ENCODE measurements around the gene SPOCK1. TPM values are rescaled to one million over a fixed set of nuclear protein-coding genes. Genes with fewer than 3 reads are reported as not detected.

The SPOCK1 gene
- total and polyA plus RNA-seq, 2 experiments from 2014 or later = 8.2 to 10.5 TPM

DNA sequence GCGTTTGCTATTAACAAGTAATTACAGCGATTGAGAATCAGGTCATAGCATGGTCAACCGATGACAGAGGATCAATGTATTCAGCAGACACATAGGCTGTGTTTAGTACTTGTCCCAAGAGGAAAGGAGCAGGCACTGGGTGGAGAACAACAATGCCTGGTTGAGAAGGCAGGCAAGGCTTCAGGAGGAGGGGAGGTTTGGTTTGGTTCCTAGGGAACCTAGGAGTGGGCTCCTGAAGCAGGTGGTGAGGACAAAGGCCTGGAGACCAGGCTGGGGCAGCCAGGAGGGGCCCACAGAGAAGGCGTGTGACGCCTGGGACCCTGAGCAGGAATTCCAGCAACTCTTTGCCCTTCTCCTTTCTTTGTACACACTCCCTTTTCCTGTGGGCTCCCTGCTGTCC, 195.6 kb downstream of the SPOCK1 start (continued):
- TF ChIP-seq, protein P1, sequence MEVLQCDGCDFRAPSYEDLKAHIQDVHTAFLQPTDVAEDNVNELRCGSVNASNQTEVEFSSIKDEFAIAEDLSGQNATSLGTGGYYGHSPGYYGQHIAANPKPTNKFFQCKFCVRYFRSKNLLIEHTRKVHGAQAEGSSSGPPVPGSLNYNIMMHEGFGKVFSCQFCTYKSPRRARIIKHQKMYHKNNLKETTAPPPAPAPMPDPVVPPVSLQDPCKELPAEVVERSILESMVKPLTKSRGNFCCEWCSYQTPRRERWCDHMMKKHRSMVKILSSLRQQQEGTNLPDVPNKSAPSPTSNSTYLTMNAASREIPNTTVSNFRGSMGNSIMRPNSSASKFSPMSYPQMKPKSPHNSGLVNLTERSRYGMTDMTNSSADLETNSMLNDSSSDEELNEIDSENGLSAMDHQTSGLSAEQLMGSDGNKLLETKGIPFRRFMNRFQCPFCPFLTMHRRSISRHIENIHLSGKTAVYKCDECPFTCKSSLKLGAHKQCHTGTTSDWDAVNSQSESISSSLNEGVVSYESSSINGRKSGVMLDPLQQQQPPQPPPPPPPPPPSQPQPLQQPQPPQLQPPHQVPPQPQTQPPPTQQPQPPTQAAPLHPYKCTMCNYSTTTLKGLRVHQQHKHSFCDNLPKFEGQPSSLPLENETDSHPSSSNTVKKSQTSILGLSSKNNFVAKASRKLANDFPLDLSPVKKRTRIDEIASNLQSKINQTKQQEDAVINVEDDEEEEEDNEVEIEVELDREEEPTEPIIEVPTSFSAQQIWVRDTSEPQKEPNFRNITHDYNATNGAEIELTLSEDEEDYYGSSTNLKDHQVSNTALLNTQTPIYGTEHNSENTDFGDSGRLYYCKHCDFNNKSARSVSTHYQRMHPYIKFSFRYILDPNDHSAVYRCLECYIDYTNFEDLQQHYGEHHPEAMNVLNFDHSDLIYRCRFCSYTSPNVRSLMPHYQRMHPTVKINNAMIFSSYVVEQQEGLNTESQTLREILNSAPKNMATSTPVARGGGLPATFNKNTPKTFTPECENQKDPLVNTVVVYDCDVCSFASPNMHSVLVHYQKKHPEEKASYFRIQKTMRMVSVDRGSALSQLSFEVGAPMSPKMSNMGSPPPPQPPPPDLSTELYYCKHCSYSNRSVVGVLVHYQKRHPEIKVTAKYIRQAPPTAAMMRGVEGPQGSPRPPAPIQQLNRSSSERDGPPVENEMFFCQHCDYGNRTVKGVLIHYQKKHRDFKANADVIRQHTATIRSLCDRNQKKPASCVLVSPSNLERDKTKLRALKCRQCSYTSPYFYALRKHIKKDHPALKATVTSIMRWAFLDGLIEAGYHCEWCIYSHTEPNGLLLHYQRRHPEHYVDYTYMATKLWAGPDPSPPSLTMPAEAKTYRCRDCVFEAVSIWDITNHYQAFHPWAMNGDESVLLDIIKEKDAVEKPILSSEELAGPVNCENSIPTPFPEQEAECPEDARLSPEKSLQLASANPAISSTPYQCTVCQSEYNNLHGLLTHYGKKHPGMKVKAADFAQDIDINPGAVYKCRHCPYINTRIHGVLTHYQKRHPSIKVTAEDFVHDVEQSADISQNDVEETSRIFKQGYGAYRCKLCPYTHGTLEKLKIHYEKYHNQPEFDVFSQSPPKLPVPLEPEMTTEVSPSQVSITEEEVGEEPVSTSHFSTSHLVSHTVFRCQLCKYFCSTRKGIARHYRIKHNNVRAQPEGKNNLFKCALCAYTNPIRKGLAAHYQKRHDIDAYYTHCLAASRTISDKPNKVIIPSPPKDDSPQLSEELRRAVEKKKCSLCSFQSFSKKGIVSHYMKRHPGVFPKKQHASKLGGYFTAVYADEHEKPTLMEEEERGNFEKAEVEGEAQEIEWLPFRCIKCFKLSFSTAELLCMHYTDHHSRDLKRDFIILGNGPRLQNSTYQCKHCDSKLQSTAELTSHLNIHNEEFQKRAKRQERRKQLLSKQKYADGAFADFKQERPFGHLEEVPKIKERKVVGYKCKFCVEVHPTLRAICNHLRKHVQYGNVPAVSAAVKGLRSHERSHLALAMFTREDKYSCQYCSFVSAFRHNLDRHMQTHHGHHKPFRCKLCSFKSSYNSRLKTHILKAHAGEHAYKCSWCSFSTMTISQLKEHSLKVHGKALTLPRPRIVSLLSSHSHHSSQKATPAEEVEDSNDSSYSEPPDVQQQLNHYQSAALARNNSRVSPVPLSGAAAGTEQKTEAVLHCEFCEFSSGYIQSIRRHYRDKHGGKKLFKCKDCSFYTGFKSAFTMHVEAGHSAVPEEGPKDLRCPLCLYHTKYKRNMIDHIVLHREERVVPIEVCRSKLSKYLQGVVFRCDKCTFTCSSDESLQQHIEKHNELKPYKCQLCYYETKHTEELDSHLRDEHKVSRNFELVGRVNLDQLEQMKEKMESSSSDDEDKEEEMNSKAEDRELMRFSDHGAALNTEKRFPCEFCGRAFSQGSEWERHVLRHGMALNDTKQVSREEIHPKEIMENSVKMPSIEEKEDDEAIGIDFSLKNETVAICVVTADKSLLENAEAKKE (CRISPR knock-in tag; IDR thresholded peaks at IDR 0.05) = no peak

DNA sequence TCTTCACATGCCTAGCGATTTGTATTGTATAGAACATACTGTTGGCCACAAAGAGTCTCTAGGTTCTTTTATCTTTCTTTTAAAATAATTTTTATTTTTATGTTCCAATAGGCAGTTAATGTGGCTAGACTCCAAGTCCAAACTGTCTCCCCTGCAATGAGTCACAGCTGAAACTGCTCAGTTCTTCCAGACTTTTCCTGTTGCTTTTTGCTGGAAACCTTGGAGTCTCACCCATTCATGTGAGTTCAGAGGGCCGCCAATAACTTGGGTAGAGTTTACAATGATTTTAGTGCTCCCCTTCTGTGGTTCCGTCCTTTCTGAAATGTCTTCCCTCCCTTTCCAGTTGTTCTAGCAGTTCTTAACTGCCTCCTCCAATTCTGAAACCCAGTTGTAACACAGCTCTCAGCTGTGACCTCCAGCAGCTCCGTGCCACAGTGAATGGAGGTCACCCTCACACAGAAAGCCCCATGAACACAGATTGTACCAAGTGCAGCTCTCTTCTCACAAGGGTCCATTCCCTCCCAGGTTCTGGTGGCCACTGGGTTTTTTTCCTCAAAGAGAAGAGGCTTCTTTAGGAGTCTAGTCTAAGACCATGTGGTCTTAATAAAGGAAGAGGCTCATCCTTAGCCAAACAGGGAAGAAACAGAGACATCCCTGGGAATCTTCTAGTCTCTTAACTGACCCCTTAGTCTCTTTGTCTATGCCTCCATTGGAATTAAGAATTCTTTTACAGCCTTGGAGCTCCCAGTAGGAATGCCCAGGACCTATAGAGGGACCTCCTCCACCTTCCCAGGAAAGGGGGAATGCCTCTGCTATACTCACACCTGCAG, 198.5 kb downstream of the SPOCK1 start:
- Histone ChIP-seq H2AFZ (no peak overlapping the region), H3K36me3 (ENCODE audit: insufficient read depth) (no peaks in the 10 kb centered on the region), H3K9me2 (ENCODE audit: insufficient read depth) (no peaks in the 10 kb centered on the region), H3K79me2 (replicated peaks; ENCODE audit: insufficient read depth) (no peaks in the 10 kb centered on the region), H3K27me3 (ENCODE audit: insufficient read depth) (no peaks in the 10 kb centered on the region), H3K4me3 (no peak overlapping the region), H4K20me1 (replicated peaks; ENCODE audit: insufficient read depth) (no peaks in the 10 kb centered on the region), H3K4me2 (no peak overlapping the region), H3K27ac (ENCODE audit: low read depth) (no peak overlapping the region), H3F3A (replicated peaks; ENCODE audit: low read depth) (no peaks in the 10 kb centered on the region), H3K4me1 (ENCODE audit: insufficient read depth) (peaks cover 4% of the 10 kb centered on the region; the same call in 1 of the 2 replicates)
- ATAC-seq (no peak), DNase-seq (ENCODE audit: low spot score) (no peak)
- no peaks in the 10 kb centered on the region for H3K36me3 Mint-ChIP-seq (ENCODE audit: low read depth)
- peaks cover 8% of the 10 kb centered on the region; the same call in 2 of the 3 replicates for H3K4me1 Mint-ChIP-seq
- no peaks in the 10 kb centered on the region for H3K9me3 Mint-ChIP-seq
- no peak overlapping the region for H3K27ac Mint-ChIP-seq
- H3K4me3 Mint-ChIP-seq = no peak overlapping the region
- H3K27me3 Mint-ChIP-seq (ENCODE audit: insufficient read depth, low read depth, poor library complexity) = peaks cover 4% of the 10 kb centered on the region
- TF ChIP-seq EZH2phosphoT487 (IDR thresholded peaks at IDR 0.05; ENCODE audit: unreplicated experiment) = no peak
- TF ChIP-seq, protein P2, sequence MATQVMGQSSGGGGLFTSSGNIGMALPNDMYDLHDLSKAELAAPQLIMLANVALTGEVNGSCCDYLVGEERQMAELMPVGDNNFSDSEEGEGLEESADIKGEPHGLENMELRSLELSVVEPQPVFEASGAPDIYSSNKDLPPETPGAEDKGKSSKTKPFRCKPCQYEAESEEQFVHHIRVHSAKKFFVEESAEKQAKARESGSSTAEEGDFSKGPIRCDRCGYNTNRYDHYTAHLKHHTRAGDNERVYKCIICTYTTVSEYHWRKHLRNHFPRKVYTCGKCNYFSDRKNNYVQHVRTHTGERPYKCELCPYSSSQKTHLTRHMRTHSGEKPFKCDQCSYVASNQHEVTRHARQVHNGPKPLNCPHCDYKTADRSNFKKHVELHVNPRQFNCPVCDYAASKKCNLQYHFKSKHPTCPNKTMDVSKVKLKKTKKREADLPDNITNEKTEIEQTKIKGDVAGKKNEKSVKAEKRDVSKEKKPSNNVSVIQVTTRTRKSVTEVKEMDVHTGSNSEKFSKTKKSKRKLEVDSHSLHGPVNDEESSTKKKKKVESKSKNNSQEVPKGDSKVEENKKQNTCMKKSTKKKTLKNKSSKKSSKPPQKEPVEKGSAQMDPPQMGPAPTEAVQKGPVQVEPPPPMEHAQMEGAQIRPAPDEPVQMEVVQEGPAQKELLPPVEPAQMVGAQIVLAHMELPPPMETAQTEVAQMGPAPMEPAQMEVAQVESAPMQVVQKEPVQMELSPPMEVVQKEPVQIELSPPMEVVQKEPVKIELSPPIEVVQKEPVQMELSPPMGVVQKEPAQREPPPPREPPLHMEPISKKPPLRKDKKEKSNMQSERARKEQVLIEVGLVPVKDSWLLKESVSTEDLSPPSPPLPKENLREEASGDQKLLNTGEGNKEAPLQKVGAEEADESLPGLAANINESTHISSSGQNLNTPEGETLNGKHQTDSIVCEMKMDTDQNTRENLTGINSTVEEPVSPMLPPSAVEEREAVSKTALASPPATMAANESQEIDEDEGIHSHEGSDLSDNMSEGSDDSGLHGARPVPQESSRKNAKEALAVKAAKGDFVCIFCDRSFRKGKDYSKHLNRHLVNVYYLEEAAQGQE (IDR thresholded peaks at IDR 0.05; ENCODE audit: unreplicated experiment) = no peak

All from GM23338 (cell line).